ENCODE results near the gene MBOAT2.
"Not testable (repeated sequence)": the region's sequence is repeated elsewhere in the genome, so short reads cannot be mapped to it uniquely, and the experiment has no call there.

Gene MBOAT2, protein sequence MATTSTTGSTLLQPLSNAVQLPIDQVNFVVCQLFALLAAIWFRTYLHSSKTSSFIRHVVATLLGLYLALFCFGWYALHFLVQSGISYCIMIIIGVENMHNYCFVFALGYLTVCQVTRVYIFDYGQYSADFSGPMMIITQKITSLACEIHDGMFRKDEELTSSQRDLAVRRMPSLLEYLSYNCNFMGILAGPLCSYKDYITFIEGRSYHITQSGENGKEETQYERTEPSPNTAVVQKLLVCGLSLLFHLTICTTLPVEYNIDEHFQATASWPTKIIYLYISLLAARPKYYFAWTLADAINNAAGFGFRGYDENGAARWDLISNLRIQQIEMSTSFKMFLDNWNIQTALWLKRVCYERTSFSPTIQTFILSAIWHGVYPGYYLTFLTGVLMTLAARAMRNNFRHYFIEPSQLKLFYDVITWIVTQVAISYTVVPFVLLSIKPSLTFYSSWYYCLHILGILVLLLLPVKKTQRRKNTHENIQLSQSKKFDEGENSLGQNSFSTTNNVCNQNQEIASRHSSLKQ

DNA sequence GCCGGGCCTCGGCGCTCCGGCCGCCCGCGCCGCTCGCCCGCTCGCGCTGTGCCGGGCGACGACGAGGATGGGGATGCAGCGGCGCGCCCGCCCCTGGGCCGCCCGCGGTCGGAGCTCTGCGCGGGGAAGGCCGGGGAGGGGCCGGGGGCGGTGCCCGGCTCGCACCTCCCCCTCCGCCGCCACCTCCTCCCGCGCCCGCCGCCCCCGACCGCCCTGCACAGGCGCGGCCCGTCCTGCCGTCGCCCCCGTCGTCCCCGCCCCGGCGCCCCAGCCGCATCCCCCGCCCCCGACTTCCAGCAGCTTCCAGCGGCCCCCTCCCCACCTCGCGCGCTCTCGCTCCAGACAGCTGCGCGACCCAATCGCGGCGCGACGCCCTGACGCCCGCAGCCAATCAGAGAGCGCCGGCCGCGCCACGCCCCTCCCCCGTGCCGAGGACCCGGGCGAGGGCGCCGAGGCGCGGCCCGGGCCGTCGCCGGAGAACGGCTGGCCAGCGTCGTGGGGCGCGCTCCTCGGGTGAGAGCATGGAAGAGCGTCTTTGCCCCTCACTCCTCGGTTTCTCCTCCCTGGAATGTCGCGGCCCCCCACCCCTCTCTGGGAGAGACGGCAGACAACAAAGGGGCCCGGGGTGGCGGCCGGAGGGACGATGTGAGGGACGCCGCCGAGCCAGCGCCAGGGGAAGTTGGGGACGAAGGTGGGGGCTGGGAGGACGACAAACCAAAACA, at the start of gene MBOAT2:
TSS of gene MBOAT2 (minus strand) at position 69 of the 722 bp plus-strand sequence. CDS start 70 bp downstream, outside the sequence.
- DNase-seq (ENCODE audit: low read depth in 2 of 2), result peak; percentile 68 to 73

- DNase-seq (ENCODE audit: low read depth in 2 of 2), result no peak
Measured at GRCh38 chr2:9052821-9053533, 49.5 kb upstream of the MBOAT2 start.

DNA sequence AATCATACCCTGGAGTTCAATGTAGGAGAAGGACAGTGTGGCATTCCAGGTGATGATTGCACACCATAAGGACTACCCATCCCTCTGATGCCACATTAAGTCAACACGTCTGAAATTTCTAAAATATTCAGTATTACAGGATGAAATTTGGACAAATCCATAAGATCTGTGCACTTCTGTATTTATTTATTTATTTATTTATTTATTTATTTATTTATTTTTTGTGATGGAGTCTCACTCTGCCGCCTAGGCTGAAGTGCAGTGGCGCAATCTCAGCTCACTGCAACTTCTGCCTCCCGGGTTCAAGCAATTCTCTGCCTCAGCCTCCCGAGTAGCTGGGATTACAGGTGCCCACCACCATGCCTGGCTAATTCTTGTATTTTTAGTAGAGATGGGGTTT, 48.0 kb upstream of the MBOAT2 start:
- DNase-seq (ENCODE audit: low read depth in 2 of 2), result not testable (repeated sequence)

DNA sequence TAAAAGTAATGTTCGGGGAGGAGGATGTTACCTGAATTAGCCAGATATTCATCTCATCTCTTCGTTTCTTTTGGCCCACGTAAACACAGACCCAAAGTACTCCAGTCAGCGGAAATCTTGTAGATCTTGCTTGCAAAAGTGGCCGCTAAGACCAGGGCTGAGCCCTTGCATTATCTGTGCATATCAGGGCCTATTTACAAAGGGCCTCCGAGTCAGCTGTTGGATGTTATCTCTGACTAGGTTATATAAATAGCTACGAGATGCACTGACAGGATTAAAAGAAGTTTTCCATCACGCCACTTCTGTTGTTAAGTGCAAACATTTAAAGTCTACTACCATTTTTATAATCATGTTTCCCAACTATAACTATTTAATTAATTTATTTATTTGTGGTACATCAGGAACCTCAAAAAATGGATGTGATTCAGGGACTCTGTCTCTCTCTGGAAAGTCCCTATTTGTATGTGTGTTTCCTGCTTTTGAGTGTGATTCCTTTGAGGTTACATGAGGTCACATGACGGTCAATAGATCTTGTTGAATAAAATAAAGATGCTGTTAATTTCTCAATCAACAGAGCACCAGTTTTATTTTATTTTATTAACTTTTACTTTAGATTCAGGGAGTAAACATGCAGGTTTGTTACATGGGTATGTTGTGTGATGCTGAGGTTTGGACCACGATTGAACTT, 46.8 kb upstream of the MBOAT2 start:
- DNase-seq (ENCODE audit: low read depth in 2 of 2), result no peak

GRCh38 chr2:9045595-9045994, 42.1 kb upstream of the MBOAT2 start:
- no peak for DNase-seq (ENCODE audit: low read depth in 2 of 2)

GRCh38 chr2:9043491-9043890, 40.0 kb upstream of the MBOAT2 start:
- not testable (repeated sequence) for DNase-seq (ENCODE audit: low read depth in 2 of 2)

GRCh38 chr2:9037166-9037565, 33.7 kb upstream of the MBOAT2 start:
- DNase-seq (ENCODE audit: low read depth in 2 of 2), result no peak

DNA sequence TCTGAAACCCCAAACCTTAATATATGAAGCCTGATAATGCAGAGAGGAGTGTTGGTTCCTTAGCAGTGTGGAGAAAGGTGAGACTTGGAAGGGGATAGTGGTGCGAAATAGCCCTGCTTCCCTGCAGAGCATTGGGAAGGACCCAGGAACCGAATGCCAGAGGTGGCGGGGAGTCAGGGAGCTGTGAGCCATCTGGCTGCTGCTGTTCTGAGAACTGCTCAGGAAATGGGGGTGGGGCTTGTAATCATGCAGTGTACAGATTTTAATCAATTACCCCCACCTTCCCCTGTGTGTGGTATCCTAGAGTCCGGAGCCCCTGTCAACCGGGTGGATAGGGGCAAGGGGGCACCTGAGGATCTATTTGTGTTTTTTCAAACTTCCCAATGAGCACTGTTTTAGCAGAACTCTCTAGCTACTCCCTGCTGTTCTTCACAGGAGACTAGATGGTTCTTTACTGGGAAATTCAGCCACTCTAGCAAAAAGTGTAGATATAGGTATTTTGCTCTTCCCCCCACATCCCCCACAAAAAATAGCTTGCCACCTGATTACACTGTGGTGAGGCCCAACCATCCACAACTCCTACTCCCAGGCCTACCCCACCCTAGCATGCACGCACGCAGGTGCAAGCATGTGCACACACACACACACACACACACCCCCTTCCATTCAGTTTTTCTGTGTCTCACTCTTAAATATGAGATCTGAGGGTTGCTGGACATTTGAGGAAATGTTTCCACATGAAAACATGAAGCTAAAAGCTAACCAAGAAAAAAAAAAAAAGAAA, 30.1 kb upstream of the MBOAT2 start:
- no peak for DNase-seq (ENCODE audit: low read depth in 2 of 2)

GRCh38 chr2:9032536-9033255, 29.2 kb upstream of the MBOAT2 start:
- no peak for DNase-seq (ENCODE audit: low read depth in 2 of 2)

DNA sequence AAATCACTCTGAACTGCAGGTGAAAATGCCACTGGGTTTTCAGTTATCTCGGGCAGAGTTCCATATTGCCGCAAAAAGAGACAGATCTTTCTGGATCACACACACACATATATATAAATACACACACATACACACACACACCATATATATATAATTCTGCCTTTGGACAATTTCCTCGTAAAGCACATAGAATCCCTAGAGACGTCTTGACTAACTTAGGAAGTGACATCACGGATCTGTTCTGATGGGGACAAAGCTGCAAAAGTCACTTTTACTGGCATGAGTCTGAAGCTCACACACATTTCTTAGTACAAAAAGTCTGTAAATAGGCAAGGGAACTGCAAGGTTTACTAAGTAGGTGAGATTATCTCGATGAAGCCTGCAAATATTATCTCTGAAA, 28.6 kb upstream of the MBOAT2 start:
- DNase-seq (ENCODE audit: low read depth in 2 of 2), result no peak

- DNase-seq (ENCODE audit: low read depth in 2 of 2), result no peak
Measured at GRCh38 chr2:9031246-9031645, 27.8 kb upstream of the MBOAT2 start.

DNA sequence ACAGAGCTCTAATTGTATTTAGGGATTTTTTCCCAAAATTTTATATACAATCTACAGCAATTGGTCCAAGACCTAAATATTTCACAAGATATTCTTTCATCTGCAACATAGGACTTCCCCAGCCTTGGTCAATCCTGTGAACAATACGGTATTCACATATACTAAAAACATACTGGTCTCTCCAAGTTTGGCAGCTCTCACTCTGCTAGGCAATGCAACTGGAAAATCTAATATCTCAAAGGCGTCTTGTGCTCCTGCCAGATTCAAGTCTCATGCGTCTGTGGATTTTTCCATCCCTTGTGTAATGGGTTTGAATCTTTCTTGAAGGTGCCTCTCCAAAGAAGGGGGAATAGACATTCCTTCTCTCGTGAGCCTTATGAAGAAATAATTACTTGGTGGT, 27.4 kb upstream of the MBOAT2 start:
- DNase-seq (ENCODE audit: low read depth in 2 of 2), result no peak

DNA sequence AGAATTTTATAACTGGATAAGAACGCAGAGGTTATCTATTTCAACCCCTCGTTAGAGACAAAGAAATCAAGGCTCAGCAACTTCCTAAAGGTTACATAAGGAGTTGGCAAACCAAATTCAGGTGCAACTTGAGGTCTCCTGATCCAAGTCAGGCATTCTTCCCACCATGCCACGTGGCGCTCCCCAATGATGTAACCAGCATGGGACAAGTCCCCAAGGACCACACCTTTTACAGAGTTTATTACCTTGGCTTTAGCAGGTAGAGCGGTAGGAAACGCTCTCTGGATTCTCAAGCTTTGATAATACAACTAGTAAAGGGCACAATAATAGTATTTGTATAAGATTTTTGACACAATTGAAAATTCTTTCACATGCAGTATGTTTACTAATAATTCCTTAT, 26.7 kb upstream of the MBOAT2 start:
- no peak for DNase-seq (ENCODE audit: low read depth in 2 of 2)

DNA sequence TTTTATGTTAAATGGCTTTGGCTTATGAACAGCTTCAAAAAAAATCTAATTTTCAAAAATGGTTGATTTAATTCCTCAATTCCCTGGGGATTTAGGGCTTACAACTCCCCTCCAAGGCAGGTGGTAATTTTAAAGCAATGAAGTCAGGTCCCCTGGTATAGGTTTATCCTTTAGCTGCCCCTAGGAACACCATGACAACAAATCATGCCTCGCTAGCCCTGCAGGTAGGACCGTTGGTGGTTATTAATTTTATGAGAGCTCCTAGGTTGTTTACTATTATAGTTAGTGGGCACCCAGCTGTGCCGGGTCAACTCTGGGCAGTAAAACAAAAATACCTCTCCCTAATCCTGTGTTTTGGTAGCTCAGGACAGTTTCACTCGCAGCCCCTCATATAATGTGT, 26.2 kb upstream of the MBOAT2 start:
- DNase-seq (ENCODE audit: low read depth in 2 of 2), result no peak

DNA sequence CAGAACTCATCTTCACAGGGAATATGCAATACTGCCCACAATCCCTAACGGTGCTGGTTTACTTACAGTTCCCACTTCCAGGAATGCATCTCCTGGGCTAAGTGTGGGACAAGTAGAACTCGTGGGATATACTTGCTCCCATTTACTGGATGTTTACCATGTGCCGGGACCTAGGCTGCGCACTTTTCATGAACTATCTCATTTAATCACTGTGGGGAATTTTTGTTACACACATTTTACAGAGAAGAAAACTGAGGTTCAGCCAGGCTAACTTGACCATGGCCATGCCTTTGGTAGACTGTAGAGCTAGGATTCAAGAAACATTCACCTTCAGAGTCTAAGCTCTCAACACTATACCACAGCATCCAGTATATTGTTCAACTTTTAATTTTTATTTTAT, 24.4 kb upstream of the MBOAT2 start:
- DNase-seq (ENCODE audit: low read depth in 2 of 2), result no peak

GRCh38 chr2:9025746-9026145, 22.3 kb upstream of the MBOAT2 start:
- no peak for DNase-seq (ENCODE audit: low read depth in 2 of 2)

GRCh38 chr2:9024575-9024974, 21.1 kb upstream of the MBOAT2 start:
- DNase-seq (ENCODE audit: low read depth in 2 of 2), result no peak

GRCh38 chr2:9021563-9022211, 18.2 kb upstream of the MBOAT2 start:
- no peak for DNase-seq (ENCODE audit: low read depth in 2 of 2)

GRCh38 chr2:9020267-9020666, 16.8 kb upstream of the MBOAT2 start:
- no peak for DNase-seq (ENCODE audit: low read depth in 2 of 2)

DNA sequence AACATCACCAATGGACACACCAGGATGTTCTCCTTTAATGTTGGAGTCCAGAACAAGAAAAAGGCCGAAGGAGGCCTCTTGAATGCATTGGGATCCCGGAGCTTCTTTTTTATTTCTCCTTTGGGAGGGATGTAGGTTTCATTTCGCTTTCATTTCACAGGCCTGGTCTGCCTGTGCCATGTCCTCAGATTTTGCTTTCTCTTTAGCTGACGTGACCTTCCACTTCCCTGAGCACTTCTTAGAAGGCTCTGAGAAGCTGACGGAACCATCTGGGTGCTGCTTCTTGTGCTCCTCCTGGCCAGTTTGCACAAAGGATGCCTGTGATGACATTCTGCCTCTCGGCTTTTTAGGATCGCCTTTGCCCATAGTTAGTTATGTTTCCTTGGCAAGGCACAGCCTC, 15.1 kb upstream of the MBOAT2 start:
- no peak for DNase-seq (ENCODE audit: low read depth in 2 of 2)
